Tibial artery (tissue), 4 donors: ENCODE results near the gene GALK2.
"Not testable (repeated sequence)": the region's sequence is repeated elsewhere in the genome, so short reads cannot be mapped to it uniquely, and the experiment has no call there.

Experiments used
- DNase-seq, 2 donors: peaks; one replicate each; pipeline ENCODE4 v3.0.0-alpha.2; 2019
- H3K27ac ChIP-seq, 2 donors: fragments of 200-600 bp; sonication (generic) in 1 of 2; 1 replicate in 1 of 2; 2 replicates in 1 of 2; pipeline ENCODE4 v1.5.1; 2018 to 2019; ENCODE audit warnings: mild to moderate bottlenecking in 1 of 2
- H3K27me3 ChIP-seq, 2 donors: fragments of 200-600 bp; sonication (generic) in 1 of 2; one replicate each; pipeline versions ENCODE4 v1.5.1 to v1.6.0; 2016 to 2019
- H3K36me3 ChIP-seq, 3 donors: fragments of 200-600 bp; sonication (generic) in 2 of 3; one replicate each; pipeline ENCODE4 v1.5.1; 2016 to 2019; ENCODE audit warnings: mild to moderate bottlenecking in 2 of 3
- H3K4me1 ChIP-seq, 4 donors: fragments of 200-600 bp; sonication (generic) in 2 of 4; 1 replicate in 3 of 4; 2 replicates in 1 of 4; pipeline ENCODE4 v1.5.1; 2016 to 2019
- H3K4me3 ChIP-seq, 2 donors: fragments of 200-600 bp; sonication (generic) in 1 of 2; 1 replicate in 1 of 2; 2 replicates in 1 of 2; pipeline ENCODE4 v1.5.1; 2018 to 2019; ENCODE audit warnings: mild to moderate bottlenecking in 2 of 2
- H3K9me3 ChIP-seq, 3 donors: fragments of 200-600 bp; sonication (generic) in 1 of 3; one replicate each; pipeline ENCODE4 v1.5.1; 2016 to 2019
- CTCF ChIP-seq, 2 experiments: fragments of 200-600 bp in 1 of 2; fragments of 450-650 bp in 1 of 2; IDR thresholded peaks; one replicate each; pipeline ENCODE4 v1.5.1; 2017 to 2019; ENCODE audit warnings: antibody characterized with exemption in 2 of 2, mild to moderate bottlenecking in 1 of 2, moderate library complexity in 1 of 2
- intact Hi-C: fragments of 100-400 bp; cut with DNase I; formaldehyde crosslinking; loops from one replicate; pipeline ENCODE4 v1.15.0; 2023; ENCODE audit warnings: low total_unique reads

The GALK2 gene

DNA sequence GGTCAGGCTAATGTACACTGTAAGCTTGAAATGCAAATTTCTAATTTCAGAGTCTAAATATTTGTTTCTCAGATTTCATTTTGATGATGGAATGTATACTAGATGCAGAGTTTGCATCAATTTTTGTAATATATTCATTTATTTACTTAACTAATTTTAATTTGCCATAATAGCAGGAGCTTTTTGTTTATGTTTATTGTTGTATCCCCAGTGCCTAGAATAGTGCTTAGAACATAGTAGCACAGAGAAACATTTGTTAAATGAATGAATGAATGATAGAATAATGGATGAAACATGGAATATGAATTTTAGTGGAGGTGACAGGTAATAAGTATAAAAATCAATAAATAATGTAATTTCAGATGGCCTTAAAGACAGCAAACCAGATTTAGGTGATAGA lies 5.2 kb upstream of the GALK2 start:
- Histone ChIP-seq H3K36me3 (peaks cover 0 to 15% (median 13%) of the 10 kb centered on the region in 3 donors), H3K9me3 (no peaks in the 10 kb centered on the region), H3K27me3 (no peaks in the 10 kb centered on the region), H3K4me1 (peaks cover 0 to 6% (median 2%) of the 10 kb centered on the region in 4 donors), H3K4me3 (no peak overlapping the region), H3K27ac (no peak overlapping the region)
- intact Hi-C loops: no loop called here
- no peak for TF ChIP-seq CTCF (IDR thresholded peaks at IDR 0.05)
- no peak for DNase-seq

DNA sequence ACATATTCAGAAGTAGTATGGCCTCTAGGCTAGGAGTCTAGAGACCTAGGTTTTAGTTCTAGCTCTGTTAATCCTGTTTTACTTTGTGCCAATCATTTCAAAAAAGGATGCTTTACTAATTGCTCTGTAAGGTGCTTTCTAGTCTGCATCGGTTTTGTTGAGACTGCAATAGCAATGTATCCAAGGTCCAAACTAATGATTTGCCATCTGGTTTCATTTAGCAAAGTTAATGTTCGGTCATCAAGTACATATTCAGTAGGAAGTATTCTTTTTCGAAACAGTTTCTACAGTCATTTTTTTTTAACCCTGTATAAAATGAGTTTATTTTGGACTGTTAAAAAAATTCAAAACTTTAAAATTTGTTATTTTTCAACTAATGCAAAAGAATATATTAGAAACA lies 2.0 kb upstream of the GALK2 start:
- Histone ChIP-seq H3K27me3 (no peaks in the 10 kb centered on the region), H3K4me1 (peaks cover 0 to 21% (median 12%) of the 10 kb centered on the region in 4 donors), H3K4me3 (no peak overlapping the region), H3K36me3 (no peaks in the 10 kb centered on the region), H3K27ac (no peak overlapping the region), H3K9me3 (no peaks in the 10 kb centered on the region)
- DNase-seq: no peak
- no peak for TF ChIP-seq CTCF (IDR thresholded peaks at IDR 0.05)
- intact Hi-C loops: no loop called here

GRCh38 chr15:49171790-49172189 lies 1.7 kb downstream of the GALK2 start:
- TF ChIP-seq CTCF (IDR thresholded peaks at IDR 0.05): no peak
- intact Hi-C loops: no loop called here

GRCh38 chr15:49174902-49175301 lies 4.9 kb downstream of the GALK2 start:
- TF ChIP-seq CTCF (IDR thresholded peaks at IDR 0.05): no peak
- Histone ChIP-seq H3K9me3 (no peaks in the 10 kb centered on the region), H3K27me3 (no peaks in the 10 kb centered on the region), H3K4me1 (peaks cover 0 to 14% (median 9%) of the 10 kb centered on the region in 4 donors), H3K27ac (no peak overlapping the region), H3K36me3 (peaks cover 0 to 3% (median 0%) of the 10 kb centered on the region in 3 donors), H3K4me3 (no peak overlapping the region)
- DNase-seq: no peak
- intact Hi-C loops: no loop called here

More at GRCh38 chr15:49171790-49172189, 1.7 kb downstream of the GALK2 start:
- no peak for DNase-seq
- H3K36me3 ChIP-seq: no peaks in the 10 kb centered on the region
- H3K27ac ChIP-seq: no peak overlapping the region
- no peaks in the 10 kb centered on the region for H3K27me3 ChIP-seq
- H3K4me1 ChIP-seq: peaks cover 0 to 21% (median 12%) of the 10 kb centered on the region in 4 donors
- no peak overlapping the region for H3K4me3 ChIP-seq
- no peaks in the 10 kb centered on the region for H3K9me3 ChIP-seq

DNA sequence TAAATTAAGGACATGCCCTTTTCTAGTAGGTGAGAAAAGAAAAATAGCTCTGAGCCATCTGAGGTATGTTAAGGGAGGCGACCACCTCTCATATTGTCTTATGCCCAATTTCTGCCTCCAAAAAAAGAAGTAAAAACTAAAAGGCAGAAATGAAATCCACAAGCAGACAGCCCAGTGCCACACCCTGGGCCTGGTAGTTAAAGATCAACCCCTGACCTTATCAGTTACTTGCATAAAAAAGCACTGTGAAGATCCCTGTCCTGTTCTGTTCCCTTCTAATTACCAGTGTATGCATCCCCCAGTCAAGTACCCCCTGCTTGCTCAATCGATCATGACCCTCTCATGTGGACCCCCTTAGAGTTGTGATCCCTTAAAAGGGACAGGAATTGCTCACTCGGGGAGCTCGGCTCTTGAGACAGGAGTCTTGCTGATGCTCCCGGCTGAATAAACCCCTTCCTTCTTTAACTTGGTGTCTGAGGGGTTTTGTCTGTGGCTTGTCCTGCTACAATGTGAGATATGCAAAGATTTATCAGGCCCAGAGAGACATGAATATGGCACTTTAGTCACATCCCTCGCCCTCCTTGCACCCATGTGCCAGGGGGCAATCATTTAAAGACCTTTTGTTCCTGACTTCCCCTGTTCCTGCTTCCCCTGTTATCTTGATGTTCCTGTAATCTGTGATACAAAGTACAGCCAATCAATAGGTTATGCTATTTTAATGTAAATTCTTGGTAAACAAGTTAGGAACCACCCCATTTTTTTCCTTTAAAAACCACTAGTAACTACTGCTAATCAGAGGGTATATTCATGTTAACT lies 5.7 kb downstream of the GALK2 start:
- H3K27me3 ChIP-seq, H3K9me3 ChIP-seq, H3K36me3 ChIP-seq, intact Hi-C loops, H3K27ac ChIP-seq, H3K4me3 ChIP-seq, DNase-seq: not testable (repeated sequence)
- peaks cover 0 to 11% (median 7%) of the 10 kb centered on the region in 4 donors for H3K4me1 ChIP-seq

DNA sequence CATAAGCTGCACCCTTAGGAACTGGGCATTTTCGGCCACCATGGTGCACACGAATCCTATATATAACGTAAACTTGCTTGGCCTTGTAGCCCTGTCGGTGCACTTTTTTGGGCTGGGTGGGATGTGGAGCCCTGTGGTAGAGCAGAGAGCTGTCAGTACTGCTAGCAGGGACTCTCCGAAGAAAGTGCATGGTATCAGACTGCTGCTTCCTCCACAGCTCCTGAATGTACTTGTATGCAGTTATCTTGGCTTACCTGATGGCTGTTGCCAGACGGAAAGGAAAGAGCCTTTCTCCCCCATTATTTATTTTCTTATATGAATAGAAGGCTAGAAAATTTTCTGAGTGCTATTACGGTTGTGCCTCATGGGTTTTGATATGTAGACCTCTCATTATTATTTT lies 8.4 kb downstream of the GALK2 start:
- TF ChIP-seq CTCF (IDR thresholded peaks at IDR 0.05): no peak
- Histone ChIP-seq H3K4me1 (no peaks in the 10 kb centered on the region), H3K9me3 (no peaks in the 10 kb centered on the region), H3K36me3 (peaks cover 0 to 3% (median 0%) of the 10 kb centered on the region in 3 donors), H3K27me3 (no peaks in the 10 kb centered on the region), H3K27ac (no peak overlapping the region), H3K4me3 (no peak overlapping the region)
- DNase-seq: no peak
- intact Hi-C loops: no loop called here
